HepG2 (cell line): Measurements from ENCODE around the gene ZCCHC9. TPM values are rescaled to one million over a fixed set of nuclear protein-coding genes. Genes with fewer than 3 reads are reported as not detected.

Source experiments
- ATAC-seq: fragments of 200-7000 bp; cut with Tn5 transposase; 3 replicates; pipeline ENCODE4 v1.9.1; 2020; ENCODE audit warnings: mild to moderate bottlenecking, moderate library complexity
- BruUV-seq: library from RNA; stranded (reverse); fragments of 400-500 nt; replicated peaks from 2 replicates; lab custom pipeline; 2021; lab: Mats Ljungman, UMichigan
- CTCF ChIA-PET: fragments of 300-600 bp; formaldehyde crosslinking; extraction: SDS; loops from one replicate; lab custom pipeline; 2021; ENCODE audit warnings: low total read pairs, inconsistent platforms, low intra/inter-chr PET ratio; lab: Yijun Ruan, JAX
- POLR2A ChIA-PET: fragments of 350-600 bp; sonication (Branson Sonifier 250); formaldehyde crosslinking; loops from one replicate; lab custom pipeline; 2020; ENCODE audit warnings: antibody characterized with exemption, inconsistent platforms; lab: Yijun Ruan, JAX
- DNase-seq: peaks from one replicate; pipeline ENCODE4 v3.0.0-alpha.2; 2015; ENCODE audit warnings: low spot score
- FAIRE-seq: peaks from 3 replicates; lab custom pipeline; 2011; peaks lifted over from hg19 to GRCh38; lab: Jason Lieb, UNC
- H2AFZ ChIP-seq: one replicate; pipeline ENCODE4 v1.6.1; 2011; ENCODE audit warnings: low read length, inconsistent platforms
- H3K27ac ChIP-seq: fragments of 300-600 bp; 3 replicates; pipeline ENCODE4 v1.8.0; 2011; ENCODE audit warnings: mixed run types, mild to moderate bottlenecking, mixed read lengths, low read length, inconsistent platforms; ENCODE audit not compliant: insufficient read depth; ENCODE audit errors: extremely low read length
- H3K27me3 ChIP-seq, 2 experiments: fragments of 200-600 bp in 1 of 2; 2 replicates in 1 of 2; 3 replicates in 1 of 2; pipeline versions ENCODE4 v1.6.0 to v1.8.0; 2011; ENCODE audit warnings: low read length in 2 of 2, mild to moderate bottlenecking in 2 of 2, moderate library complexity in 2 of 2, inconsistent platforms in 1 of 2; ENCODE audit not compliant: insufficient read depth in 2 of 2, control insufficient read depth in 1 of 2
- H3K36me3 ChIP-seq, 2 experiments: fragments of 200-600 bp in 1 of 2; replicated peaks in 1 of 2; 2 replicates in 1 of 2; 3 replicates in 1 of 2; pipeline versions ENCODE4 v1.5.1 to v1.8.0; 2011; ENCODE audit warnings: low read length in 2 of 2, inconsistent platforms in 1 of 2; ENCODE audit not compliant: insufficient read depth in 2 of 2, control insufficient read depth in 1 of 2
- H3K4me1 ChIP-seq: 2 replicates; pipeline ENCODE4 v1.5.1; 2012; ENCODE audit warnings: low read length, inconsistent platforms; ENCODE audit not compliant: insufficient read depth
- H3K4me2 ChIP-seq: 2 replicates; pipeline ENCODE4 v1.6.0; 2011; ENCODE audit warnings: low read depth, low read length, inconsistent platforms
- H3K4me3 ChIP-seq, 3 experiments: fragments of 200-600 bp in 1 of 3; sonication (generic), shearing (Covaris generic) in 1 of 3; replicated peaks in 1 of 3; 2 replicates each; pipeline ENCODE4 v1.5.1; 2011 to 2016; ENCODE audit warnings: low read length in 3 of 3, inconsistent platforms in 2 of 3, low read depth in 2 of 3, mild to moderate bottlenecking in 2 of 3, control low read depth in 1 of 3, mixed read lengths in 1 of 3; ENCODE audit not compliant: insufficient read depth in 1 of 3
- H3K79me2 ChIP-seq: one replicate; pipeline ENCODE4 v1.6.1; 2011; ENCODE audit warnings: low read length, inconsistent platforms; ENCODE audit not compliant: insufficient read depth
- H3K9ac ChIP-seq: 2 replicates; pipeline ENCODE4 v1.6.0; 2011; ENCODE audit warnings: mild to moderate bottlenecking, low read depth, low read length, inconsistent platforms; ENCODE audit not compliant: insufficient read depth
- H3K9me3 ChIP-seq: 2 replicates; pipeline ENCODE4 v1.5.1; 2012; ENCODE audit warnings: mild to moderate bottlenecking, low read length
- H4K20me1 ChIP-seq: 2 replicates; pipeline ENCODE4 v1.6.0; 2011; ENCODE audit warnings: inconsistent platforms, mild to moderate bottlenecking, low read length, moderate library complexity; ENCODE audit not compliant: insufficient read depth
- CHD2 ChIP-seq: IDR thresholded peaks from 2 replicates; pipeline ENCODE4 v1.6.1; 2011; ENCODE audit warnings: low read depth, low read length, improper control_type of control experiment
- ISL2 ChIP-seq: sonication (generic); formaldehyde crosslinking; IDR thresholded peaks from 2 replicates; pipeline ENCODE4 v1.5.0; 2020; ENCODE audit warnings: missing genetic modification reagents
- KDM6A ChIP-seq: IDR thresholded peaks from 2 replicates; pipeline ENCODE4 v1.6.1; 2016; ENCODE audit warnings: low read depth
- NFYC ChIP-seq: IDR thresholded peaks from 2 replicates; pipeline ENCODE4 v1.6.1; 2016; ENCODE audit warnings: missing genetic modification reagents, missing compliant biosample characterization
- NR2F2 ChIP-seq: IDR thresholded peaks from 2 replicates; pipeline ENCODE4 v1.6.1; 2012; ENCODE audit warnings: low read depth, inconsistent platforms, borderline replicate concordance
- RARA ChIP-seq: IDR thresholded peaks from 2 replicates; pipeline ENCODE4 v1.6.1; 2016; ENCODE audit warnings: missing genetic modification reagents, missing compliant biosample characterization
- TBX3 ChIP-seq: fragments of 450-650 bp; IDR thresholded peaks from 2 replicates; pipeline ENCODE4 v1.6.1; 2017; ENCODE audit warnings: antibody characterized with exemption, mild to moderate bottlenecking, inconsistent platforms, borderline replicate concordance
- ZBTB43 ChIP-seq: sonication (generic); formaldehyde crosslinking; conservative IDR thresholded peaks from 2 replicates; pipeline ENCODE4 v1.4.0; 2020; ENCODE audit warnings: missing genetic modification reagents
- ZBTB49 ChIP-seq: sonication (generic); formaldehyde crosslinking; IDR thresholded peaks from 2 replicates; pipeline ENCODE4 v1.4.0; 2020; ENCODE audit warnings: missing genetic modification reagents, borderline replicate concordance
- ZBTB8A ChIP-seq: sonication (generic); formaldehyde crosslinking; IDR thresholded peaks from 2 replicates; pipeline ENCODE4 v1.4.0; 2020; ENCODE audit warnings: mild to moderate bottlenecking, low read depth, missing genetic modification reagents, borderline replicate concordance
- ZFAT ChIP-seq: sonication (generic); formaldehyde crosslinking; conservative IDR thresholded peaks from 2 replicates; pipeline ENCODE4 v1.8.1; 2023; ENCODE audit warnings: missing genetic modification reagents, inconsistent platforms
- ZFP82 ChIP-seq: sonication (generic); formaldehyde crosslinking; IDR thresholded peaks from 2 replicates; pipeline ENCODE4 v1.5.1; 2020; ENCODE audit warnings: mild to moderate bottlenecking, missing genetic modification reagents, borderline replicate concordance
- ZNF17 ChIP-seq: sonication (generic); formaldehyde crosslinking; IDR thresholded peaks from 2 replicates; pipeline ENCODE4 v1.5.0; 2020; ENCODE audit warnings: mild to moderate bottlenecking, missing genetic modification reagents
- ZNF235 ChIP-seq: sonication (generic); formaldehyde crosslinking; IDR thresholded peaks from 2 replicates; pipeline ENCODE4 v1.8.1; 2023; ENCODE audit warnings: mild to moderate bottlenecking, missing genetic modification reagents, borderline replicate concordance
- ZNF530 ChIP-seq: sonication (generic); formaldehyde crosslinking; IDR thresholded peaks from 2 replicates; pipeline ENCODE4 v1.5.0; 2020; ENCODE audit warnings: low read depth, mild to moderate bottlenecking, missing genetic modification reagents
- WGBS: methylation state at CpG from one replicate; pipeline ENCODE4 v1.1.6; 2017; ENCODE audit warnings: low lambda C conversion rate; 5-methylcytosine and 5-hydroxymethylcytosine counted together
- in situ Hi-C: cut with HindIII; loops from 2 replicates; pipeline ENCODE4 v1.10.0; 2017; ENCODE audit warnings: low pct_unique_long_range_greater_than_20kb; ENCODE audit not compliant: extremely low pct_ligation_motif_present
- intact Hi-C: fragments of 100-400 bp; cut with micrococcal nuclease; formaldehyde crosslinking; loops from one replicate; pipeline ENCODE4 v1.10.0; 2022; ENCODE audit not compliant: unreplicated experiment
- polyA plus RNA-seq, 8 experiments: library from polyadenylated mRNA; depleted of rRNA in 3 of 8; stranded (reverse) in 7 of 8; unstranded in 1 of 8; fragments of >200 nt; fragmentation: Illumina TruSeq in 4 of 8; extraction: Trizol in 4 of 8; gene quantifications; 2 replicates each; pipeline versions ENCODE4 v1.2.1 to v1.2.3, GENCODE V29; 2011 to 2016; ENCODE audit warnings: low read depth in 4 of 8, missing spikeins in 1 of 8, mixed read lengths in 1 of 8; ENCODE audit not compliant: insufficient read depth in 1 of 8
- total RNA-seq, 5 experiments: library from RNA; depleted of rRNA; stranded (reverse); fragments of >200 nt; fragmentation: Illumina TruSeq; extraction: Trizol; gene quantifications; 2 replicates each; pipeline ENCODE4 v1.2.3, GENCODE V29; 2016; ENCODE audit warnings: low read depth in 1 of 5

ZCCHC9 gene
- total and polyA plus RNA-seq, 2 of the 13 experiments (the other 11 are each of a cell fraction or from before 2014, with no cell fraction given), result 28.7 to 52.5 TPM

- ChIA-PET POLR2A (no interaction called here), CTCF (no interaction called here)
- Histone ChIP-seq H3K27me3 (no peaks in the 10 kb centered on the region), H3K9ac (no peak overlapping the region), H3K9me3 (no peaks in the 10 kb centered on the region), H4K20me1 (no peaks in the 10 kb centered on the region), H3K4me2 (no peak overlapping the region), H3K79me2 (no peaks in the 10 kb centered on the region), H3K27ac (no peak overlapping the region), H2AFZ (no peak overlapping the region), H3K4me1 (peaks cover 7% of the 10 kb centered on the region), H3K36me3 (peaks cover 0 to 21% of the 10 kb centered on the region in 2 experiments; a peak in 3 of 5 replicates), H3K4me3 (no peak overlapping the region)
- no peak for ATAC-seq
- BruUV-seq, result no TSS peak
- 96% methylated on average over 1 of the region's 1 CpG for WGBS
- in situ Hi-C loops, result no loop called here
- intact Hi-C loops, result no loop called here
- no peak for DNase-seq
- TF ChIP-seq NR2F2 (no peak), ZNF530 (no peak), CHD2 (no peak), ZBTB8A (CRISPR knock-in tag) (no peak), ZBTB43 (CRISPR knock-in tag) (no peak), ZBTB49 (CRISPR knock-in tag) (no peak), ZNF17 (CRISPR knock-in tag) (no peak), ZFAT (no peak), RARA (CRISPR knock-in tag) (no peak), KDM6A (CRISPR knock-in tag) (no peak), ISL2 (CRISPR knock-in tag) (no peak), NFYC (CRISPR knock-in tag) (no peak), TBX3 (no peak), ZFP82 (CRISPR knock-in tag) (no peak), ZNF235 (CRISPR knock-in tag) (no peak)
- no peak for FAIRE-seq
Measured at GRCh38 chr5:81315336-81315735, 13.9 kb downstream of the ZCCHC9 start.
